Endothelial cell of umbilical vein (primary cell): ENCODE measurements around the gene ATP5PB. TPM values are rescaled to one million over a fixed set of nuclear protein-coding genes. Genes with fewer than 3 reads are reported as not detected.

Source experiments
- BruUV-seq: library from RNA; stranded (reverse); fragments of 400-500 nt; replicated peaks from 2 replicates; lab custom pipeline; 2021; lab: Mats Ljungman, UMichigan
- CTCF ChIA-PET: fragments of 300-600, 350-600 bp; sonication (Branson Sonifier 250); formaldehyde crosslinking; loops from one replicate; lab custom pipeline; 2021; ENCODE audit warnings: antibody characterized with exemption, inconsistent platforms; lab: Charles Lee
- POLR2A ChIA-PET: fragments of 300-600, 350-600 bp; sonication (Branson Sonifier 250); formaldehyde crosslinking; loops from one replicate; lab custom pipeline; 2021; ENCODE audit warnings: antibody characterized with exemption, inconsistent platforms; lab: Charles Lee
- DNase-seq: peaks from one replicate; pipeline ENCODE4 v3.0.0-alpha.2; 2011; ENCODE audit warnings: low read depth, low spot score
- FAIRE-seq: peaks from 2 replicates; lab custom pipeline; 2011; peaks lifted over from hg19 to GRCh38; lab: Jason Lieb, UNC
- H2AFZ ChIP-seq: 2 replicates; pipeline ENCODE4 v1.6.0; 2012; ENCODE audit warnings: low read depth, low read length, control low read depth, inconsistent platforms
- H3K27ac ChIP-seq: 2 replicates; pipeline ENCODE4 v1.5.1; 2011; ENCODE audit warnings: low read depth, mild to moderate bottlenecking, control low read depth, low read length, moderate library complexity; ENCODE audit not compliant: insufficient read depth
- H3K27me3 ChIP-seq, 2 experiments: 2 replicates each; pipeline versions ENCODE4 v1.6.0 to v1.6.1; 2011; ENCODE audit warnings: low read length in 2 of 2, mixed read lengths in 1 of 2; ENCODE audit not compliant: control insufficient read depth in 2 of 2, insufficient read depth in 2 of 2
- H3K36me3 ChIP-seq, 2 experiments: 2 replicates in 1 of 2; 3 replicates in 1 of 2; pipeline ENCODE4 v1.5.1; 2011; ENCODE audit warnings: low read length in 2 of 2, mild to moderate bottlenecking in 1 of 2, moderate library complexity in 1 of 2; ENCODE audit not compliant: control insufficient read depth in 2 of 2, insufficient read depth in 2 of 2; ENCODE audit errors: extremely low read depth in 1 of 2
- H3K4me1 ChIP-seq: 3 replicates; pipeline ENCODE4 v1.5.1; 2011; ENCODE audit warnings: mild to moderate bottlenecking, low read length; ENCODE audit not compliant: control insufficient read depth, insufficient read depth; ENCODE audit errors: extremely low read depth
- H3K4me2 ChIP-seq: 2 replicates; pipeline ENCODE4 v1.6.1; 2011; ENCODE audit warnings: low read length, control low read depth, mixed read lengths; ENCODE audit not compliant: insufficient read depth
- H3K4me3 ChIP-seq, 3 experiments: fragments of 200-600 bp in 1 of 3; sonication (generic), shearing (Covaris generic) in 1 of 3; replicated peaks in 1 of 3; 2 replicates each; pipeline ENCODE4 v1.5.1; 2011 to 2016; ENCODE audit warnings: control low read depth in 3 of 3, low read length in 3 of 3, mild to moderate bottlenecking in 2 of 3, inconsistent platforms in 1 of 3, low read depth in 1 of 3, moderate library complexity in 1 of 3; ENCODE audit not compliant: insufficient read depth in 1 of 3
- H3K79me2 ChIP-seq: 2 replicates; pipeline ENCODE4 v1.6.0; 2012; ENCODE audit warnings: low read length, inconsistent platforms; ENCODE audit not compliant: control insufficient read depth, insufficient read depth
- H3K9ac ChIP-seq: replicated peaks from 2 replicates; pipeline ENCODE3; 2011; ENCODE audit warnings: low read length, control low read depth; ENCODE audit not compliant: insufficient read depth; ENCODE audit errors: extremely low read depth
- H3K9me1 ChIP-seq: replicated peaks from 3 replicates; pipeline ENCODE4 v1.6.0; 2011; ENCODE audit warnings: mild to moderate bottlenecking, low read length; ENCODE audit not compliant: control insufficient read depth, insufficient read depth; ENCODE audit errors: extremely low read depth
- H3K9me3 ChIP-seq: replicated peaks from 2 replicates; pipeline ENCODE4 v1.5.1; 2012; ENCODE audit warnings: low read length, inconsistent platforms; ENCODE audit not compliant: control insufficient read depth, insufficient read depth
- H4K20me1 ChIP-seq: replicated peaks from 2 replicates; pipeline ENCODE3; 2011; ENCODE audit warnings: mild to moderate bottlenecking, low read length; ENCODE audit not compliant: control insufficient read depth, insufficient read depth; ENCODE audit errors: extremely low read depth
- CTCF ChIP-seq, 2 donors: IDR thresholded peaks; 1 replicate in 1 of 2; 2 replicates in 1 of 2; pipeline ENCODE4 v1.5.1; 2011; ENCODE audit warnings: low read length in 2 of 2, mild to moderate bottlenecking in 2 of 2, moderate library complexity in 2 of 2, control low read depth in 1 of 2, inconsistent platforms in 1 of 2, low read depth in 1 of 2; ENCODE audit not compliant: insufficient read depth in 1 of 2; ENCODE audit errors: extremely low read depth in 1 of 2
- EZH2 ChIP-seq: IDR thresholded peaks from 2 replicates; pipeline ENCODE4 v1.6.1; 2012; ENCODE audit warnings: borderline replicate concordance, low read depth, mild to moderate bottlenecking, moderate library complexity, low read length, inconsistent platforms; ENCODE audit not compliant: severe bottlenecking
- FOS ChIP-seq: IDR thresholded peaks from 2 replicates; pipeline ENCODE4 v1.6.1; 2011; ENCODE audit warnings: mild to moderate bottlenecking, low read length, moderate library complexity, borderline replicate concordance; ENCODE audit not compliant: insufficient read depth
- GATA2 ChIP-seq: IDR thresholded peaks from 2 replicates; pipeline ENCODE4 v1.7.0; 2011; ENCODE audit warnings: low read depth, mild to moderate bottlenecking, moderate library complexity, mixed read lengths, low read length; ENCODE audit not compliant: insufficient read length, insufficient read depth
- JUN ChIP-seq: IDR thresholded peaks from 2 replicates; pipeline ENCODE4 v1.6.1; 2011; ENCODE audit warnings: borderline replicate concordance, low read depth; ENCODE audit not compliant: insufficient read length, insufficient read depth
- MAX ChIP-seq: IDR thresholded peaks from 2 replicates; pipeline ENCODE4 v1.6.1; 2011; ENCODE audit not compliant: insufficient read depth, insufficient read length
- MYC ChIP-seq: IDR thresholded peaks from one replicate; pipeline ENCODE4 v1.6.1; 2011; ENCODE audit warnings: mild to moderate bottlenecking, low read depth, low read length
- POLR2A ChIP-seq: IDR thresholded peaks from 2 replicates; pipeline ENCODE4 v1.6.1; 2012; ENCODE audit warnings: low read depth, mild to moderate bottlenecking, control low read depth, low read length
- POLR2AphosphoS5 ChIP-seq: IDR thresholded peaks from 2 replicates; pipeline ENCODE4 v1.6.1; 2012; ENCODE audit warnings: low read depth, mild to moderate bottlenecking, control low read depth, low read length, moderate library complexity; ENCODE audit not compliant: insufficient read depth
- dilution Hi-C: fragments of 300-500 bp; cut with MboI; formaldehyde crosslinking; loops from one replicate; pipeline ENCODE4 v1.15.0; 2019; ENCODE audit warnings: low sequenced_read_pairs; ENCODE audit not compliant: extremely low pct_ligation_motif_present
- intact Hi-C: fragments of 100-400 bp; cut with micrococcal nuclease; formaldehyde crosslinking; loops from one replicate; pipeline ENCODE4 v1.10.0; 2022
- polyA plus RNA-seq, 4 experiments: library from polyadenylated mRNA; depleted of rRNA in 3 of 4; stranded (reverse) in 3 of 4; unstranded in 1 of 4; fragments of >200 nt; gene quantifications; 2 replicates each; pipeline versions ENCODE4 v1.2.1 to v1.2.3, GENCODE V29; 2011 to 2012; ENCODE audit warnings: missing spikeins in 1 of 4
- total RNA-seq: library from RNA; stranded (reverse); gene quantifications from 2 replicates; pipeline ENCODE4 v1.2.3, GENCODE V29; 2021

Gene ATP5PB
- total and polyA plus RNA-seq, 2 donors (not counting 3 experiments of a cell fraction or from before 2014, with no cell fraction given), result 231 to 244 TPM

- H3K27ac ChIP-seq, result no peak overlapping the region
- ChIA-PET CTCF (no interaction called here), POLR2A (no interaction called here)
- FAIRE-seq (no peak), DNase-seq (no peak)
- H3K4me1 ChIP-seq, result no peaks in the 10 kb centered on the region
- no peak overlapping the region for H3K4me2 ChIP-seq
- no peak overlapping the region for H3K4me3 ChIP-seq
- H3K79me2 ChIP-seq, result no peaks in the 10 kb centered on the region
- no peak overlapping the region for H3K9ac ChIP-seq
- H3K9me1 ChIP-seq, result no peaks in the 10 kb centered on the region
- intact Hi-C loops, result no loop called here
- no peaks in the 10 kb centered on the region for H4K20me1 ChIP-seq
- peaks cover 10 to 19% of the 10 kb centered on the region in 2 experiments for H3K27me3 ChIP-seq
- BruUV-seq, result no TSS peak
- TF ChIP-seq FOS (no peak), EZH2 (no peak), JUN (no peak), CTCF (IDR thresholded peaks at IDR 0.05; ENCODE audit: extremely low read depth in 1 of 2, insufficient read depth in 1 of 2, low read depth in 1 of 2, low read length in 2 of 2) (no peak), POLR2A (no peak), MAX (no peak), GATA2 (no peak), POLR2AphosphoS5 (no peak), MYC (no peak)
- H3K9me3 ChIP-seq, result no peaks in the 10 kb centered on the region
- no peak overlapping the region for H2AFZ ChIP-seq
- dilution Hi-C loops, result no loop called here
- H3K36me3 ChIP-seq, result no peaks in the 10 kb centered on the region
Observed at GRCh38 chr1:111424281-111424680, 25.0 kb upstream of the ATP5PB start.
